Activated T-helper 1 cell treated with anti-CD3 and anti-CD28 coated beads, Interleukin-2, amount 50 U/mL, for 16 hours (primary cell): ENCODE data around the gene SLC9A4.
"Not testable (repeated sequence)": the region's sequence is repeated elsewhere in the genome, so short reads cannot be mapped to it uniquely, and the experiment has no call there.

ENCODE experiments used
- DNase-seq, 2 donors: peaks; one replicate each; pipeline ENCODE4 v3.0.0-alpha.2; 2020; ENCODE audit warnings: low read depth in 1 of 2, low spot score in 1 of 2

Gene SLC9A4

DNA sequence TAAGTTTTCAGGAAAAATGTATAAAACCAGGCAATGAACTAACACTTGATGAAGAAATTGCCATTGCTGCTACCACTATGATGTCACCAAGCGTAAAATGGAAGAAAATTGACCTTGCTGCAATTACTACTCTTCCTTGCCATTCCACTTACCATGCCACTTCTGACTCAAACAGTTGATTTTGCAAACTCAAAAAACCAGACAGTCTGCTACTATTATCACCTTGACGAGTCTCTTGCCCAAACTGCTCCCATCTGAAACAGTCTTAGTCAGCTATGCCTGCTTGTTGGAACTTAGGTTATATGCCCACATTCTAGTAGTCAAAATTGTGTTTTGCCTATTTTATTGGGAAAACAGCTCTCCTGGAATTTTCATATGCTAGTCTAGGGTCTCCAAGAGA lies 74.4 kb downstream of the SLC9A4 start:
- no peak for DNase-seq

DNA sequence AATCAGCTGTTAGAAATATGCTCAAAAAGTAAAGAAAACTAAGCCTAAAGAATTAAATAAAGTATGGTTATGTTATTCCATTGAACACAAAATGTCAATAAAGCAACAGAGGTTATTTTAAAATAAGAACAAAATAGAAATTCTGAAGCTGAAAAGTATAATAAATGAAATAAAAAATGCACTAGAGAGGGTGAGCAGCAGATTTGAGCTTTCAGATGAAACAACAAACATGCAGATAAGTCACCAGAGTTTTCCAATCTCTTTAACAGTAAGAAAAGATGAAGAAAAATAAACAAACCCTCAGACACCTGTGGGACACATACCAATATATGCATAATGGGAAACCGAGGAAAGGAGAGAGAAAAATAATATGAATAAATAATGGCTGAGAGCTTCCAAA lies 76.0 kb downstream of the SLC9A4 start:
- DNase-seq: no peak

DNA sequence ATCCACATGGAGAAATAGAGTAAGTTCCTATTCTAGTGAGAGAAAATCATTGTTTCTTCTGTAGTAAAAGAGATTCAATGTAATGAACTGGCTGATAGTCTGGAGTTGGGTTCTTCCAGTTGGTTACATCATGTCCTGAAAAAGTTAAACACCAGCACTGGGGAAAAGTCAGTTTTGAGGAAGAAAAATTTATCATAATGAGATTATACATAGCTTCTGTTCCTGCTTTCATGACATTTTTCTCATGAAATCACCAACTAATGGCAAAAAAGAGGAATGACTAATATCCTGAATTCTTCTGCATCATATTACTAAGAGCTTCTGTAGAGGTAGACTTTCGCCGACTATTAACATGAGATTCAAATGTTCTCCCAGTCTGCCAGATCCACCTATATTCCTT lies 77.1 kb downstream of the SLC9A4 start:
- DNase-seq: no peak

DNA sequence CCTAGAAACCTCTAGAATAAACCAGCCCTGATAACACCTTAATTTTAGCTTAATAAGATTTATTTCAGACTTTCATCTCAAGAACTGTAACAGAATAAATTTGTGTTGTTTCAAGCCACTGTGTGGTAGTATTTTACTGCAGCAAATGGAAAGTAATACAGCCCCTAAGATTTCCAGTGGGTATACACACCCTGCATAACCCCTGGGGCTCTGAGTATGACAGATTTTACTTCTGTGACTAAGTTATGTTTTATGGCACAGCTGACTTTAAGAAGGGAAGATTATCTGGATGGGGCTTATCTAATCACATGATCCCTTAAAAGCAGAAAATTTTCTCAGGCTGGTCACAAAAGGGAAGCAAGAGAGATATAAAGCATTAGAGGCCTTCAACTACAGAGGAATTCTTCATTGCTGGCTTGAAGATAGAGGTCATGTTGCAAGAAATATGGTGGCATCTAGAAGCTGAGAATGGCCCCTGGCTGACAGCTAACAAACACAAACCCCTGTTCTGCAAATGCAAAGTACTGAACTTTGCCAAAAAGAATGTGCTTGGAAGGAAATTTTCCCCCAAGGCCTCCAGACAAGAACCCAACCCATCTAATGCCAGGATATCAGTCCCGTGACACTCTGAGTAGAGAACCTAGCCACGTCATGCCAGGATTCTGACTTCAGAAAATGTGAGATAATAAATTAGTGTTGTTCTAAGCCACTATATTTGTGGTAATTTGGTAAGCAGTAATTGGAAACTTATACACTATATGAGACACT lies 78.5 kb downstream of the SLC9A4 start:
- no peak for DNase-seq

DNA sequence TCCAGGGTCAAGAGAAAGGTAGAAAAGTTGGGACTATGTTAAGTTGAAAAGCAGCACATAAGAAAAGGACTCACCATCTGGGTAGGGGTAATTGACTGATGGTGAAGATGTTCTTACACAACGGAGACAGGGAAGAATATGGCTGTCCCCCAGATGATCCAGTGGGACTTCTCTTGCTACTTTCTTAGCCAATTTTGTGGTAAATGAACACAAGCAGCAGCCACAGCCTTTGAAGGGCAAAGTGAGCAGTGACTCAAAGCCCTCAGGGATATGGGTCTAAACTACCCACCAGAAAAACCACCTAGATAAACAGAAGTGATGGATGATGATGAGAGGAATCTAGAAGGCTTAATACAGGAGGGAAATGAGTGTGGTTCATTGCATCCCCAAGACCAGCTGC lies 80.6 kb downstream of the SLC9A4 start:
- DNase-seq: no peak

DNA sequence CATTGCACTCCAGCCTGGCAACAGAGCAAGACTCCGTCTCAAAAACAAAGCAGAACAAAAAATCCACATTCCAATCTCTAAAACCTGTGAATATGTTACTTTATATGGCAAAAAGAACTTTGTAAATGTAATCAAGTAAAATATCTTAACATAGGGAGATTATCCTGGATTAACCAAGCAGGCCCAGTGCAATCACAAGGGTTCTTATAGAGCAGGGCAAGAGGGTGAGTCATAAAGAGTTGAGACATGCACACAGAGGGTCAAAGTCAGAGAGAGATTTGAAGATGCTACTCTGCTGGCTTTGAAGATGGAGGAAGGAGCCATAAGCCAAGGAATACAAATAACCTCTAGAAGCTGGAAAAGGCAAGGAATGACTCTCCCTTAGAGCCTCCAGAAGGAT lies 85.4 kb downstream of the SLC9A4 start:
- DNase-seq: no peak

DNA sequence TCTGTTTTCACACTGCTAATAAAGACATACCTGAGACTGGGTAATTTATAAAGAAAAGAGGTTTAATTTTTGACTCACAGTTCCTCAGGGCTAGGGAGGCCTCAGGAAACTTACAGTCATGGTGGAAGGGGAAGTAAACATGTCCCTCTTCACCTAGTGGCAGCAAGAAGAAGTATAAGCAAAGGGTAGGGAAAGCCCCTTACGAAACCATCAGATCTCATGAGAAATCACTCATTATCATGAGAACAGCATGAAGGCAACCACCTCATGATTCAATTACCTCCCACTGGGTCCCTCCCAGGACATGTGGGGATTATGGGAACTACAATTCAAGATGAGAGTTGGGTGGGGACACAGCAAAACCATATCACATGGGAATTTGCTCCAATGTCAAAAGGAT lies 89.5 kb downstream of the SLC9A4 start:
- DNase-seq: not testable (repeated sequence)

DNA sequence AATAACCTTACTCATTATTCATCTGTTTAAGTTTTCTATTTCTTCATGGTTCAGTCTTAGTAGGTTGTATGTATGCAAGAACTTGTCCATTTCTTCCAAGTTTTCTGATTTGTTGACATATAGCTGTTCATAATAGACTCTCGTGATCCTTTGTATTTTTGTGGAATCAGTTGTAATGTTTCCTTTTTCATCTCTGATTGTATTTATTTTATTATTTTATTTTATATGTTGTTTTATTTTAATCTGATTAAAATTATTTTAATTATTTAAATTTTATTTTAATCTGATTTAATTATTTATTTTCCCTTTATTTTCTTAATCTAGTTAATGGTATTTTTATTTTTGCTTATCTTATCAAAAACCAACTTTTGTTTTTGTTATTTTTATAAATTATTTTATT lies 102.9 kb downstream of the SLC9A4 start:
- no peak for DNase-seq

DNA sequence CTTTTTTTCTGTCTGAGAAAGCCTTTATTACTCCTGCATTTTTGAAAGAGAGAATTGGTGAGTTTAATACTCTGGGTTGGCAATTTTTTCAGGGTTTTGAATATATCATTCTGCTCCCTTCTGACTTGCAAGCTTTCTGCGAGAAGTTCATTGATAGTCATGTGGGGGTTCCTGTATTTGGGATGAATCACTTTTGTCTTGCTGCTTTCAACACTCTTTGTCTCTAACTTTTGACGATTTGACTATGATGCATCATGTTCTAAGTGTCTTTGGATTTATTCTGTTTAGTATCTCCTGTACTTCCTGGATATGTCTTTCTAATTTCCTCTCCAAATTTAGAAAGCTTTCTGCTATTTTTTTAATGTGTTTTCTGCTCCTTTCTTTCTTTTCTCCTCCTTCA lies 105.3 kb downstream of the SLC9A4 start:
- no peak for DNase-seq

DNA sequence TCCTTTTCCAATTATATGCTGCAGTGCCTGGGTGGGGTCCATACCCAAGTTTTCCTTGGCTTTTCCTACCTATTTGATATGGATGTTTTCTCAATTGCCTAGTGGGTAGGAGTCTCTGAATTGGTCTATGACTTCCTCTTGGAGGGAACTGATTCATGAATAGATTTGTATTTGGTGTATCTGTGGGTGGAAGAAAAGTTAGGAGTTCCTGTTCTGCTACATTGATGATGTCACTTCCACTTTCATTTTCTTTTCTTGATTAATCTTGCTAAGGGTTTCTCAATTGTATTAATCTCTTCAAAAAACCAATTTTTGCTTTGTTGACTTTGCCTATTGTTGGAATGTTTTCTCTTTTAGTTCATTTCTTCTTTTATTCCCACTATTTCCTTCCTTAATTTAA lies 108.9 kb downstream of the SLC9A4 start:
- DNase-seq: no peak

DNA sequence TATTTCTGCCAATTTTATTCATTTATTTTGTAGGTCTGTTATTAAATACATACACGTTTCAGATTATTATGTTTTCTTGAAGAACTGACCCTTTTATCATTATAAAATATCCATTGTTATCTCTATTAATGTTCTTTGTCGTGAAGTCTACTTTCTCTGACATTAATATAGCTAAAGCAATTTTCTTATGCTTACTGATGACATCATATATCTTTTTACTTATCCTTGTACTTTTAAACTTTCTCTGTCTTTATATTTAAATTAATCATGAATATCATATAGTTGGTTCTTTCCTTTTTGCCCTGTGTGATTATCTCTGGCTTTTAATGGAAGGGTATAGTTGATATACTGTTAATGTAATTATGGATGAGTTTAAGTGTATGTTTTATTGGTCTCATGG lies 109.8 kb downstream of the SLC9A4 start:
- DNase-seq: no peak
